Uterus (tissue), 4 donors: ENCODE measurements around the gene TBC1D16. TPM values are rescaled to one million over a fixed set of nuclear protein-coding genes. Genes with fewer than 3 reads are reported as not detected.
A peak's percentile ranks its signal among the peaks of the same experiment; 100 is the strongest.

Experiments
- DNase-seq, 2 donors: peaks; one replicate each; pipeline ENCODE4 v3.0.0-alpha.2; 2019 to 2020
- H3K27ac ChIP-seq, 2 donors: fragments of 200-600 bp; sonication (generic); 1 replicate in 1 of 2; 2 replicates in 1 of 2; pipeline ENCODE4 v1.5.1; 2016 to 2018
- H3K27me3 ChIP-seq, 2 donors: fragments of 200-600 bp; sonication (generic); one replicate each; pipeline ENCODE4 v1.5.1; 2018 to 2019; ENCODE audit warnings: control low read depth in 1 of 2
- H3K36me3 ChIP-seq, 2 donors: fragments of 200-600 bp; sonication (generic); one replicate each; pipeline ENCODE4 v1.5.1; 2019; ENCODE audit warnings: control low read depth in 1 of 2
- H3K4me1 ChIP-seq, 2 donors: fragments of 200-600 bp; sonication (generic); one replicate each; pipeline ENCODE4 v1.5.1; 2018 to 2019; ENCODE audit warnings: control low read depth in 1 of 2
- H3K4me3 ChIP-seq, 2 donors: fragments of 200-600 bp; sonication (generic); 1 replicate in 1 of 2; 2 replicates in 1 of 2; pipeline ENCODE4 v1.5.1; 2018 to 2019; ENCODE audit warnings: mild to moderate bottlenecking in 1 of 2
- H3K9me3 ChIP-seq, 2 donors: fragments of 200-600 bp; sonication (generic); one replicate each; pipeline ENCODE4 v1.5.1; 2019; ENCODE audit warnings: control low read depth in 1 of 2
- CTCF ChIP-seq, 4 experiments: fragments of 200-600 bp in 2 of 4; fragments of 450-650 bp in 2 of 4; sonication (generic) in 2 of 4; IDR thresholded peaks; one replicate each; pipeline ENCODE4 v1.5.1; 2016 to 2019; ENCODE audit warnings: antibody characterized with exemption in 4 of 4, mild to moderate bottlenecking in 2 of 4, moderate library complexity in 1 of 4
- POLR2A ChIP-seq, 2 donors: fragments of 450-650 bp; IDR thresholded peaks; one replicate each; pipeline ENCODE4 v1.6.1; 2016; ENCODE audit warnings: antibody characterized with exemption in 2 of 2, mild to moderate bottlenecking in 1 of 2, moderate library complexity in 1 of 2
- intact Hi-C: fragments of 100-400 bp; cut with DNase I; formaldehyde crosslinking; loops from one replicate; pipeline ENCODE4 v1.15.1; 2023; ENCODE audit warnings: low total_unique reads
- total RNA-seq, 4 donors: library from RNA; depleted of rRNA in 3 of 4; stranded (reverse); fragments of >200 nt in 3 of 4; gene quantifications; one replicate each; pipeline versions ENCODE4 v1.1.0 to v1.2.4, GENCODE V29; 2014 to 2023
- donor health status: DM: yes; HTN: yes; CAD: no.

The TBC1D16 gene
- total RNA-seq, 4 donors from 2014 or later, result 3.8 to 58.2 (median 18.3) TPM

- Histone ChIP-seq H3K27ac (no peak overlapping the region), H3K27me3 (peaks cover 17 to 38% of the 10 kb centered on the region in 2 donors), H3K4me1 (peaks cover 0 to 7% of the 10 kb centered on the region in 2 donors), H3K9me3 (no peaks in the 10 kb centered on the region), H3K4me3 (peak overlapping the region in 1 of 2 donors; percentile 19), H3K36me3 (no peaks in the 10 kb centered on the region)
- DNase-seq, result no peak
- intact Hi-C loops, result no loop called here
- no peak for TF ChIP-seq POLR2A (IDR thresholded peaks at IDR 0.05)
- no peak for TF ChIP-seq CTCF (IDR thresholded peaks at IDR 0.05)
Measured at GRCh38 chr17:79930062-79930876, 105.4 kb downstream of the TBC1D16 start.

GRCh38 chr17:79929257-79930061 lies 106.2 kb downstream of the TBC1D16 start:
- Histone ChIP-seq H3K4me3 (no peak overlapping the region), H3K27me3 (peaks cover 17 to 38% of the 10 kb centered on the region in 2 donors), H3K9me3 (no peaks in the 10 kb centered on the region), H3K36me3 (no peaks in the 10 kb centered on the region), H3K27ac (no peak overlapping the region), H3K4me1 (peaks cover 0 to 7% of the 10 kb centered on the region in 2 donors)
- TF ChIP-seq POLR2A (IDR thresholded peaks at IDR 0.05) (no peak), CTCF (IDR thresholded peaks at IDR 0.05) (no peak)
- intact Hi-C loops, result no loop called here
- no peak for DNase-seq

GRCh38 chr17:79928502-79929256 lies 107.0 kb downstream of the TBC1D16 start:
- peaks cover 0 to 7% of the 10 kb centered on the region in 2 donors for H3K4me1 ChIP-seq
- no peaks in the 10 kb centered on the region for H3K9me3 ChIP-seq
- no peak overlapping the region for H3K4me3 ChIP-seq
- no peak overlapping the region for H3K27ac ChIP-seq
- DNase-seq, result no peak
- no peak for TF ChIP-seq CTCF (IDR thresholded peaks at IDR 0.05)
- TF ChIP-seq POLR2A (IDR thresholded peaks at IDR 0.05), result no peak
- intact Hi-C loops, result no loop called here
- no peaks in the 10 kb centered on the region for H3K36me3 ChIP-seq
- H3K27me3 ChIP-seq, result peaks cover 17 to 38% of the 10 kb centered on the region in 2 donors

GRCh38 chr17:79927688-79928501 lies 107.8 kb downstream of the TBC1D16 start:
- intact Hi-C loops, result no loop called here
- peaks cover 17 to 38% of the 10 kb centered on the region in 2 donors for H3K27me3 ChIP-seq

More at GRCh38 chr17:79927688-79928501, 107.8 kb downstream of the TBC1D16 start:
- no peaks in the 10 kb centered on the region for H3K36me3 ChIP-seq
- TF ChIP-seq POLR2A (IDR thresholded peaks at IDR 0.05), result no peak
- peaks cover 0 to 7% of the 10 kb centered on the region in 2 donors for H3K4me1 ChIP-seq
- no peak for DNase-seq
- H3K27ac ChIP-seq, result no peak overlapping the region
- H3K4me3 ChIP-seq, result no peak overlapping the region
- H3K9me3 ChIP-seq, result no peaks in the 10 kb centered on the region
